Activated CD8-positive, alpha-beta memory T cell treated with anti-CD3 and anti-CD28 coated beads, Interleukin-2, amount 50 U/mL, for 24 hours (primary cell): ENCODE results near the gene MTERF1.
"Not testable (repeated sequence)": the region's sequence is repeated elsewhere in the genome, so short reads cannot be mapped to it uniquely, and the experiment has no call there.

ENCODE experiments used
- DNase-seq: peaks from one replicate; pipeline ENCODE4 v3.0.0-alpha.2; 2020; ENCODE audit errors: extremely low read depth

Gene MTERF1, protein sequence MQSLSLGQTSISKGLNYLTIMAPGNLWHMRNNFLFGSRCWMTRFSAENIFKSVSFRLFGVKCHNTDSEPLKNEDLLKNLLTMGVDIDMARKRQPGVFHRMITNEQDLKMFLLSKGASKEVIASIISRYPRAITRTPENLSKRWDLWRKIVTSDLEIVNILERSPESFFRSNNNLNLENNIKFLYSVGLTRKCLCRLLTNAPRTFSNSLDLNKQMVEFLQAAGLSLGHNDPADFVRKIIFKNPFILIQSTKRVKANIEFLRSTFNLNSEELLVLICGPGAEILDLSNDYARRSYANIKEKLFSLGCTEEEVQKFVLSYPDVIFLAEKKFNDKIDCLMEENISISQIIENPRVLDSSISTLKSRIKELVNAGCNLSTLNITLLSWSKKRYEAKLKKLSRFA

DNA sequence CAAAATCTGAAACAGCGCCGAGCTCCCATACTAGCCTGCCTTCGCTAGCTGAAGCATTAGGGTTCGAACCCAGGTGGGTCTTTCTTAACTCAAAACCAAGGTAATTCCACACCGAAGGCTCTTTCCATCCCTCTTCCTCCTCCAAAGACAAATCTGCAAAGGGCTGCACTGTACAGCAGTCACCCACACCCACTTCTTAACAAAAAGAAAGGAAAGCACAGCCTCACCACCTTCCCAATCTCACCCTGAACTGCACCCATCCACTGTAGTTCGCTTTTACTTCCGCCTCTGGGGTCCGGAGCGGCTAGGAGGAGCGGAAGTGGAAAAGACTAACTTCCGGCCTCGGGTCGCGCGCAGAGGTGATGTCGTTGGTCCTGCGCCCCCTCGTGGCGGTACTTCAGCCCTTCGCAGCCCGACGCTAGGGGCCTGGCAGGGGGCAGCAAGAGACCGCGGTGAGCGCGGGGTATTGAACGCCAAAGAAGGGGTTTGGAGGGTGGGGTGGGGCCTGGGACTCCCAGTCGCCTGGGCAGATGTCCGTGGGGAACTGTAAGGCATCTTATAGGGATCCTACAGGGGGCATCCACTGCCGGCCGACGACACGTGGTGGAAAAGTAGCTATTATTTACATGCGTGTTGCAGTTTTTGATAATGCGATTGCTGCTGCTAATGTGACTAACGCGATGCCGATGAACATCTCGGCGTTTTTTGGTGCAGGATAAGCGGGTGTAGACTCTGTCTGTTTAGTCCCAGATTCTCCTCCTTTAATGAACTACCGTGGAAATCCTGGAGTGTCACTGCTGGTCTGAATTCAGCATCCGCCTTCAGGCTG, at the start of gene MTERF1:
Gene MTERF1, minus strand, starts transcription at position 290 of the 829 bp plus-strand sequence. CDS start 619 bp downstream, outside the sequence.
- DNase-seq, result peak; percentile 86

DNA sequence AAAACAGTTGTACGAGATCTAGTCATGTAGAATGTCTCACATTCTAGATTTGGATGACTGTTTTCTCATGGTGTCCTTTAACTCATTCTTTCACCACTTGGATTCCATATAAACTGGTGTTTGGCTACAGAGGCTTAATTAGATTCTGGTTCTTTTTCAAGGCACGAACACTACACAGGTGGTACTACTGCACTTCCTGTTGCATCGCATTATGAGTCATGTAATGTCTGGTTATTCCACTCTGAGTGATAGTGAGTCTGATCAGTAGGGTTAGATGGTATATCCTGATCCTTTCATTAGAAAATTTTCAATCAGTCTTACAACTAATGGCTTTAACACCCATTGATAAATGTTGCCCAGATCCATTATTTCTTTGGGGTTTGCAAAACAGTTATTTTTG, 49.0 kb upstream of the MTERF1 start:
- no peak for DNase-seq

DNA sequence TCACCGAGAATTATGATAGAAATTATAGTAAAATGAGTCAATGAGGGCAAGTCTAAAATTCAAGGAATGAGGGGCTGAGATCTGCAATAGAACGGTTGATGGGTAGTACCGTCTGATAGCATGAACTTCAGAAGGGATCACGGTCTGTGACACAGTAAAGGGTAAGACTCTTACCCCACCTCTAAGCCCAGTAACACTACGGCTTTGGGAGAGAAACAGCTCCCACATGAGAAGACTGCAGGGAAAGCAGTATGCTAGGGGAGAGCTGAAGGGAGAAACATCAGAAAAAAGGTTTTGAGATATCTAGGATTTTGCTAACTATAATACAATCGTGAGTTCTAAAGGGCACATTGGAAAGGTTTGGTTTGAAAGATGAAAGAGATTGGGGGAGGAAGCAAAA, 47.4 kb upstream of the MTERF1 start:
- no peak for DNase-seq

DNA sequence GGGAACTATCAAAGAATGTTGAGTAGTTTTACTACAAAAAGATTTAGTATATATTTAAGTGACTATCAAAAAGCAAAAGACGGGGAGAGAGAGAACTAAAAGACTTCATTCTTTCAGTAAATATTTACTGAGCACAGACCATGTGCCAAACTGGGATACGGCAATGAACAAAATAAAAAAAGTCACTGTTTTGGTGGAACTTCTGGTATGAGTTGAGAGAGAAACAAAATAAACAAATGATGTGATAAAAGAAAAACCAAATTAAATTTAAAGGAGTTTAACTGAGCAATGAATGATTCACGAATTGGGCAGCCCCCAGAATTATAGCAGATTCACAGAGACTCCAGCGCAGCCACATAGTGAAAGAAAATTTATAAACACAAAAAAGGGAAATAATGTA, 42.4 kb upstream of the MTERF1 start:
- no peak for DNase-seq

DNA sequence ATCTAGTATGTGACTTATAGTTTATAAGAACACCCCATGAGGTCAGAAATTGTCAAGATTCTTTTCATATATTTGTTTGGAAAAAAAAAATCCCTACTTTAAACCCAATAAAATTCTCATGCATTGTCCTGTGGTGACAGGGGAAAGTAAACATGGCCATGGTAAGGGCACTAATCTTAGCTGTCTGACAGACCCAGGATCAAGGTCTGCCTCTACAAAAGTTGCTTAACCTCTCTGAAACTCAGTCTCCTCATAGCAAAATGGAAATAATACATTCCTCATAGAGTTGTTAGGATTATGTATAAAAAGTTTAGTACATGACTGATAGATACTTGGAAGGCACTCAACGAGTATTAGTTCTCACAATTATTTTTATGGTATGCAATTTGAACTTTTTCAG, 37.9 kb upstream of the MTERF1 start:
- DNase-seq, result no peak

DNA sequence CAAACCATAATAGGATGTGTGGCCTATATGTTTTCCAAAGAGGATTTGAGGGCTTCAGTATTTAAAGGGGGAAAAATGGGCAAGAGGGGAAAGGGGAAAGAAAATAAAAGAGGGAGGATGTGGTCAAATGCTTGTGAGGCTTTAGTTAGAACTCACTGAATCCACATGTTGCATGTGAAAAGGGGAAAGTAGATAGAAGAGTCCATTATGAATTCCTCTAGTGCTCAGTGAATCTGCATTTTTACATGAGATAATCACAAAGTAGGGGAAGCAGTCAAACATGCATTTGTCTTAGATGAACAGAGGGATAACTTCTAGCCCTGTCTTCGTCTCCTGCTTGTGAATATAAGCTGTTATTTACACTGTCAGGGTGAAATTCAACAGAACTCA, 35.5 kb upstream of the MTERF1 start:
- no peak for DNase-seq

DNA sequence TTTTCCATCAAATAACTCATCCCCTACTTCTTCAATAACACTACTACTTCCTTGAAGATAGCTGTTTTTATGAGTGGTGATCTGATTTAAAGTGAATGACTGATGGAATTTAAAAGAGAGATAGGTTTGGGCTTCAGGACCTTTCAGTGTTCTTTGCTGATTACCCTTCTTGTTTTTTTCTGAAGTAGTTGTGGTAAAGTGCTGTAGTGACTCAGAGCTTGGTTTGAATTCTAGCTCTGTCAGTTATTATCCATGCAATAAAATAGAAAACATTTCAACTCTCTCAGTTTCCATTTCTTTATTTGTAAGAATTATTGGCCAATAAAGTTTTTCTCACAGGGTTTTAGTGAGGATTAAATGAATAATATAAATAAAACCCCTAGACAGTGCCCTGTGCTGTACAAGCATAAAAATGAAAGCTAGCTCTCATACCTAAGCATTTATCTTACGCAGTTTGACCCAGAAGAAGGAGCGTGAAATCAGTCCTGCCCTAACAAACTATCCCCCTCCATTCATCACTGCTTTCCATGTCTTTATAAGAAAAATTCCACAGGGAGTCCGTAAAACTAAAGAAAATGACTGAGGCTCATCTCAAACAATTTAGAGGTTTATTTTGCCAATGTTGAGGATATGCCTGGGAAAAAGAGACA, 35.0 kb upstream of the MTERF1 start:
- DNase-seq, result no peak

DNA sequence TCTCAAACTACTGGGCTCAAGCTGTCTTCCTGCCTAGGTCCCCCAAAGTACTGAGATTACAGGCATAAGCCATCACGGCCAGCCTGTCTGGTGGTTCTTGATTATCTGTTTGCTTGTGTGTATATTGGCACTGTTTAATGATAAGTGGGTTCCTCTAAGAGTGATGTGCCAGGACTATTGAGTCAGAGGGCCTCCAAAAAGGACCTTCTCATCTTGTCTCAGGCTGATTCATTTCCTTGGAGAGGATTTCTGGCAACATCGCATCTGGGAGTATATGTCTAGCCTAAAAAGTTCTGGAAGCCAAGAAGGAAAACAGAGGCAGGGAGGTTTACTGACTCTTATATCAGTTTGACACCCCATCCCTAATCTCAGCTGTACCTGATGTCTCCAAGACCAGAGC, 33.1 kb upstream of the MTERF1 start:
- DNase-seq, result no peak

DNA sequence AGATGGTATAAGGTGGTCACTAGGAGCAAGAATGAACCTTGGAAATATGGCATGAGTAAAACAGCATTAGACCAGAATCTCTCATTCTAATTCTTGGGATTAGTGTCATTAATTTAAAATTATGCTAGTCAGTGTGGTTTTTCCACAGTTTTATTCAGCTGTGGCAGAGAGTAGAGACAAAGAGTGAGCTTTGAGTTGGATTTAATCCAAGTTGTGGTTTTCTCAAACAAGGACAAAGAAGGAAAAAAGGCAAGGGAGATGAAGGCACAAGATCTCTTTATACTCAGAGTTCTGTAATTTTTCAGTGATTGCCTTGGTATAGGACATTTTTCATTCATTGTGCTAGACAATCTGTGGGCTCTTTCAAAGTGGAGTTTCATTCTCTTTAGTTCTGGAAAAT, 32.0 kb upstream of the MTERF1 start:
- no peak for DNase-seq

DNA sequence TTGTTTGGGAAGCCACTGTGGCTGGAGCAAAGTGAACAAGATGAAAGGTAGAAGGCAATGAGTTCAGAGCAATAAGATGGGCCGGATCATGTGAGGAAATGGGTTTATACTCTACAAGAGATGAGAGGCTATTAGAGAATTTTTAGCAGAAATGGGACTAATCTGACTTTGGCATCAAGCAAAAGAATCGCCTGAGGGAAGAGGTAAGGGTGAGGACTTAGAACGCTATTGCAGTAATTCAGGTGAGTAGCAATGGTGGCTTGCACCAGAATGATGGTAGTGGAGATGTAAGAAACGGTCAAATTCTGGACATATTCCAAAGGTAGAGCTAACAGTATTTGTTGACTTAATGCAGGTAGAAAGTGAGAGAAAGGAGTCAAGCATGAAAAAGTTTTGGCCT, 30.6 kb upstream of the MTERF1 start:
- DNase-seq, result no peak

DNA sequence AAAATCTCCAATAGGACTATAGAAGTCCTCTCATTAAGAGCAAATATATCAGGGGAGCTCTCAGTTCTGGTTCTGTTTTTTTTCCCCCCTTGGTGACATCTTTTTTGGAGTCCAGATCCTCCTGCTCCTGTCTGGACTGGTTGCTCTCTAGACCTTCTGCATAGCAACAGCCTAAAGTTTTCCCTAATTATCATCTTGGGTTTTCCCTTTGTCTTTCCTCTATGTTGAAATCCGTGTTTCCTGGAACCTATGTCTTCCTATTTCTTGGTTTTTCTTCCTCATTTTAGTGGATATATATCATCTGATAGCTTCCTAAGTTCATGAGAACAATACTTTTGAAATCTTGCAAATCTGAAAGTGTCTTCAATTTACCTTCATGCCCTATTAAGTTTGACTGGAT, 29.7 kb upstream of the MTERF1 start:
- DNase-seq, result no peak

DNA sequence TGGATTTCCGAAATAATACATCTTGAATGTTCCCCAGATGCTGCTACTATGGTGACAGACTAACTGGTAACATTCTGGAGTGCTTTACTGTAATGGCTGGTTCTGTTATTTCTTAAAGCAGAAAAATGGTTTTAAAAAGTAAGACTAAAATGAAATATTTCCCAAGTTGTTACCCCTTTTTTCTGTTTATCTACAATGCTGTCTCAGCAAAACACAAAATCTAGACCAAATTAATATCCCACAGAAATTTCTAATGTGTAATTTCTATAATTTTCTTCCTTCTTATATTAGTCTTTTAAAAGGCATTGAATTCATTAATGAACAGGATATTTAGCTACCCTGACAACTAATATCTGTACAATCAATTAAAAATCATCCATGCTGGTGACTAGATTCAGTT, 19.1 kb upstream of the MTERF1 start:
- DNase-seq, result no peak

DNA sequence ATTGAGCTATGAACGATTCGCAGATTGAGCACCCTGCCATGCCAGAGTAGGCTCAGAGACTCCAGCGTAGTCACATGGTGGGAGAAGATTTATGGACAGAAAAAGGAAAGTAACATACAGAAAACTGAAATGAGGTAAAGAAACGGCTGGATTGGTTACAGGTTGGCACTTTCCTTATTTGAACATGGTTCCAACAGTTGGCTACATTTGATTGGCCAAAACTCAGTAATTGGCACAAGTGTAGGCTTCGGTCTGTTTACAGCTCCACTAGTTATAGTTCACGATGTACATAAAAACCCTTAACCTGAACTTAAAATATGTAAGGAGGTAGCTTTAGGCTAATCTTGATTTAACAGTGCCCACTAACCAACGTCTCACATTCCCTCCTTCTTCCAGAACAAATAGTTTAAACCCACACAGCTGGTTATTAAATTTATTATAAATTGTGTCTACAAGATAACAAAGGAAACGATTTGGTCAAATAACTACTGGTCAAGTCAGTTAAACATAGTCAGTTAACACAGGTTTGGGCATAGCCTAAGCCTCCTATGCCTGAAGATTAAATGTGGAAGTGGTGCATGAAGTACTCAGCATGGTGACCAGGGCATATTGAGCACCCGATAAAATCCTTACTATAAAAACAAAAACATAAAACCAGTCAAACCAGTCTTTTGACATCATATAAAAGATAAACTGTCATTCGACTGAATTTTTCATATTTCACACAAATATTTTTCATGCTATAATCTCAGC, 17.9 kb upstream of the MTERF1 start:
- DNase-seq, result no peak

DNA sequence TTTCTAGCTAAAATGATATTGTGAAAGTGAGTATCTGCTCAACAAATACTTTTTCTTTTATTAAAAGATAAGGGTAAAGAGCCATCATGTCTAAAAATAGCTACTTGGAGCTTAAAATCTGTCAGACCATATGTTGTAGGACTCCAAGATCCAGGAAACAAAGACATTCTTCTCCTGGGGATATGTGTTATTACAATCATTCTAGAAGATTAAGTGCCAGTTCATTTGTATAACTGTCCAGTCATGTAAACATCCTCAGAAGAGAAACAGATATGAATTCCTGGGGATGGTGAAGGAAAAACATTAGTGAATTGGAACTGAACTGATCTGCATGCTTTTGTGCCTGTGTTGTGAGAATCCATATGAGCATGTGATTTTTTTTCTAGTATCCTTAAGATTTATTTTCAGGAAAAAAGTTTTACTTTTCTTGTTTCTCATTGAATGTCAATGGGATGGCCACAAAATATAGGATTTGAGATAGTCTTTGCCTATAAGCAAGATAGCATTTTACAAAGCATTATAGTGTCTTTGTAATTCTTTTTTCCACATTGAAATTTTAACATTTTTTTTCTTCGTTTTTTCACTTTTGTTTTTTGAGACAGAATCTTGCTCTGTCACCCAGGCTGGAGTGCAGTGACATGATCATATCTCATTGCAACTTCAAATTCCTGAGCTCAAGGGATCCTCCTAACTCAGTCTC, 14.4 kb upstream of the MTERF1 start:
- no peak for DNase-seq

DNA sequence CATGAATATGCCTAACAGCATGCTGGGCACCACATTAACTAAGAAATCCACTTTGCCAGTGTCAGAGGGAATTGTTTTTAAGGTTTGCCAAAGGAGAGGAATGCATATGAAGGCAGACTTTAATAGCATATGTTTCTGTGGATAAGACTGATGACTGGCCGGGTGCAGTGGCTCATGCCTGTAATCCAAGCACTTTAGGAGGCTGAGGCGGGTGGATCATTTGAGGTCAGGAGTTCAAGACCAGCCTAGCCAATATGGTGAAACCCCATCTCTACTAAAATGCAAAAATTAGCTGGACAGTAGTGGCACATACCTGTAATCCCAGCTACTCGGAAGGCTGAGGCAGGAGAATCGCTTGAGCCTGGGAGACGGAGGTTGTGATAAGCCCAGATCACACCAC, 13.2 kb upstream of the MTERF1 start:
- DNase-seq, result not testable (repeated sequence)

DNA sequence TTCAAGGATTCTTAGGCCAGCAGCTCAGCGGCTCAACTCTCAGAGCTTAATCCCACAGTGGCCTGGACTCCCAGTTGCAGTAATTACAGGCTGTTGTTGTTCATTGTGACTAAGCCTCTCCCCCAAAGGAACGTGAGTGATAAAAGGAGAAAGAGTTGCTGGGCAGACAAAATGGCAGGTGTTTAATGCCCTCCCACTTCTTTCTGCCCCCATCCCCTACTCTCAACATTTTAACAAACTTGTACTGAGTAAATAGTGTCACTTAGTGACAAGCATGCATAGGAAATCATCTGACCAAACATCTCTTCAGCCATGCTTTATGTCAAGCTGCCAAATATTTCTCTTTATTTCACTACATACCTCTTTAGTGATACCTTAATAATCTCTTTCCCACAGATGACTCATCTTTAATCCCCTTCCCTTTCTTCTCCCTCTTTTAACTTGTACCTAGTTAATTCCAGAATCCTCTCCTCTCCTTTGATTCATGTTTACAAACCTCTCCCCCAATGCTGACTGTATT, 12.4 kb upstream of the MTERF1 start:
- no peak for DNase-seq

DNA sequence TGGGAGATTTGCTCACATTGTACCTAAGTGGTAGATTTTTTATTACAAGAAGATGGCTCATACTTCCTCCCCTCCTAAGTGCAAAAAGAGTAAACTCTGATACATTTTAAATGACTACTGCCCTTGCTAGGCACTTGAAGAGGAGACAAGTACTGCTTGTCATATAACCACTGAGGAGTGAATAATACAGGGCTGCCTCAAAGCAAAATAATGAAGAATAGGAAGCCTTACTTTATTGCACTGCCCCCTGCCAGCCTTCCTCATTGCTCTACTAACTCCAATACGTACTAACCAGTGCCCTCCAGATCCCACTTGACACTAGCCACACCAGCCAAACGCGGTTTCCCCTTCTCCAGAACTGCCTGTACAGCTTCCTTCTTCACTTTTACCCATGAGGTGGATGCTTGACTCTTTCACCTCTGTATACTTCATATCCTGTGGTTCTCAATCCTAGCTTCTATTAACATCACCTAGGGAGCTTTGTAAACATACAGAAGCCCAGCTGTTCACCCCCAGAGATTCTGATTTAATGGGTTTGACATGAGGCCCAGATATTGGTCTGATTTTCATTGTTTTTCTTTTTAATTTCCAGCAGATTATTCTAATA, 11.7 kb upstream of the MTERF1 start:
- DNase-seq, result no peak

DNA sequence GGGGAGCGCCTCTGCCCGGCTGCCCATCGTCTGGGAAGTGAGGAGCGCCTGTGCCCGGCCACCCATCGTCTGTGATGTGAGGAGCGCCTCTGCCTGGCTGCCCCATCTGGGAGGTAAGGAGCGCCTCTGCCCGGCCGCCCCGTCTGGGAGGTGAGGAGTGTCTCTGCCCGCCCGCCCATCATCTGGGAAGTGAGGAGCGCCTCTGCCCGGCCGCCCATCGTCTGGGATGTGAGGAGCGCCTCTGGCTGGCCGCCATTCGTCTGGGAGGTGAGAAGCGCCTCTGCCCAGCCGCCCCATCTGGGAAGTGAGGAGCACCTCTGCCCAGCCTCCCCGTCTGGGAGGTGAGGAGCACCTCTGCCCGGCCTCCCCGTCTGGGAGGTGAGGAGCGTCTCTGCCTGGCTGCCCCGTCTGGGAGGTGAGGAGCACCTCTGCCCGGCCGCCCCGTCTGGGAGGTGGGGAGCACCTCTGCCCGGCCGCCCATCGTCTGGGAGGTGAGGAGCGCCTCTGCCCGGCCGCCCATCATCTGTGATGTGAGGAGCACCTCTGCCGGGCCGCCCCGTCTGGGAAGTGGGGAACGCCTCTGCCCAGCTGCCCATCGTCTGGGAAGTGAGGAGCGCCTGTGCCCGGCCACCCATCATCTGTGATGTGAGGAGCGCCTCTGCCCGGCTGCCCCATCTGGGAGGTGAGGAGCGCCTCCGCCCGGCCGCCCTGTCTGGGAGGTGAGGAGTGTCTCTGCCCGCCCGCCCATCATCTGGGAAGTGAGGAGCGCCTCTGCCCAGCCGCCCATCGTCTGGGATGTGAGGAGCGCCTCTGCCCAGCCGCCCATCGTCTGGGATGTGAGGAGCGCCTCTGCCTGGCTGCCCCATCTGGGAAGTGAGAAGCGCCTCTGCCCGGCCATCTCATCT, 8.0 kb upstream of the MTERF1 start:
- DNase-seq, result not testable (repeated sequence)
